ENCODE data around the gene CSMD2.

Gene CSMD2

DNA sequence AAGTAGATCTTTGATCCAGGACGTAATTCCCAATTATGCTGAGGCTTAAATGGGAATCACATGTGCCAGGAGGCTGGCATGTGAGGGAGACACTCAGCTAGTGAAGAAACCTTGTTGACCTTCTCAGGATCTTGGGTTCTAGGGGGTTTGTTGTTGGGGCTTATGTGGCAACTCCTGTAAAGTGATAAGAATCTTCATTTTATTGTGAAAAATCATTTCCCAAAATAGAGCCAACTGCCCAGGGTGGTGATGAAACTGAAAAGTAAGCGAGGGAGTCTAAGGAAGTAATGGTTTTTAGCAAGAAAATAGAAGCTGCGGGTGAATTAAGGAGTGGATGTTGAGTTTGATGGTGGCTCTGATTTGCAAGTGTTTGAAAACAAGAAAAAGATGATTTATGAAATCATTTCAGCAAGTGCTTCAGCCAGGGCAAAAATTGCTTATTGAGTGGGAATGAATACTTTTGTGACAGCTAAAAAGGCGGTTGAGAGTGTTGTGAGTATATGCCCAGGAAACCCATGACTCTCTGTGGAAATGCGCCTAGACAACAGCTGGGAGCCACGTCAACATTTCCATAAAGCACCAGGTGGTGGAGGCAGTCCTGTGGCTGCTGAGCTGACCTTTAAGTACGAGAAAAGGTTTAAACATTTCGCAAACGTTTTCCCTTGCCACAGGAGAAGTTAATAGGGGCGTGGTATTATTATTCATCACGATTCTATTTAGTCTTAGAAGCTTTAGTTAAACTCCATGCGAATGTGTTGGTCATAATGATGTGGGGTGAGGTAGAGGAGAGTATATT lies 198.5 kb downstream of the CSMD2 start:
- FAIRE-seq = no peak
- DNase-seq (ENCODE audit: low spot score) = no peak

DNA sequence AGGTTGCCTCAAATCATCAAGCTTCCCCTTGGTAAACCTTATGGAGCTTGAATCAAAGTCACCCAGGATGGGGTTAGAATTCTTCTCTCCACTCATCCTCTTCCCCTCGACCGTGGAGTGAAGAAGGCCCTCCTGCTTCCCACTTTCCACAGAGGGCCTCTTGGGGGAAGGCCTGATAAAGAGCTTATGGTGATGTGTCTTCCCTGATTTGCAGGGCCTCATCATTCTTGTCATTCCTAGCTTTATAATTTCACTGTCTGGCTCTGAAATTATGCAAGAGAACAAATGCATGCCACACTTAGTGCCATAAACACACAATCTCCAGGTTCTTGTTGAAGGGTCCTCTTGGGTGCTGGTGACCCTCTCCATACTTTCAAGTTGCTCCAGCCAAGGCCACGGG lies 199.9 kb downstream of the CSMD2 start:
- FAIRE-seq = no peak
- no peak for DNase-seq (ENCODE audit: low spot score)

DNA sequence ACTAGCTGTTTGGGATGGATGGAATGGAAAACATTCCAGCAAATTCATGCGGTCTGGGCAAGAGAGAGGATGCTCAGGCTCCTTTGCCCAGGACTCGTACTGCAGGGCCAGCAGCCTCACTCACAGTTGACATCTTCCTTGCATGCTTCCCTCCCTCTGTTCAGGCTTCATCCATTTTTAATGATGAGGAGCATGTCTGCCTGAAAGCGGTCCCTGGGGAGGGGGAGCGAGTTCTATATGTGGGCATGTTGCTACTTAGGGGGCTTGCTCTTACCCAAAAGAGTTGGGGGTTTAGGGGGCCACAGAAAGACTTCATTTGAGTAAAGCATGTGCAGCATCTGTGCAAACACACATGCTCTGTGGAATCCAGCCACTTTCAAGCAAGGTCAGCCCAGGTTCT lies 203.0 kb downstream of the CSMD2 start:
- FAIRE-seq = no peak
- no peak for DNase-seq (ENCODE audit: low spot score)

DNA sequence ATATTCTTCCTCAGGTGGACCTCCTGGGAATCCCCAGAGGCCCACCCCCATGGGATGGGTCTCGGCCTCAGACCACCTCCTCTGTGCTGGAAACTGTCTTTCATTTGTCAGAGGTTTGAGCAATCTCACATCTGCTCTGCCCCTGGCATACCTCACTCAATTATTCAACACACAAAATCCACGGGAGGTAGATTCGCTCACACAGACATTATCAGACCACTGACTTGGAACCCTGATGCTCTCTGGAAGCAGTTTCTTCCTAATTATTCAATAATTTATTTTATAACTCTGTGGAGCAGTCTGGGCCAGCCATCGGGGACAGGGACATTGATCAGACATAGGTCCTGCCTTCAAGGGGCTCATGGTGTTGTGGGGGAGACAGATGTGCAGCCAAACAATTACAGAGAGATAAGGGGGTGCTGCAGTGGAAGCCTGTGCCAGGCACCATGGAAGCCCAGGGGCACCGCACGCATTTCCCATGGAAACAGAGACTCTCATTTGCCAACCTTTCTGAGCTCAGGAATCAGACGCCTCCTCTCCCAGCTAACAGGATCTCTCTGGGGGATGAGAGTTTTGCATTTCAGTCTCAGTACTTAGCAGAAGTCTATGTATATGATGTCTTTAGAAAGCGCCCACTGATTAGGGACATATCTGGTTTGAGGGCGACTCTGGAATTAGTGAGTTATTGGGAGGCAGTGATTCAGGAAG lies 204.7 kb downstream of the CSMD2 start:
- no peak for FAIRE-seq
- no peak for DNase-seq (ENCODE audit: low spot score)

DNA sequence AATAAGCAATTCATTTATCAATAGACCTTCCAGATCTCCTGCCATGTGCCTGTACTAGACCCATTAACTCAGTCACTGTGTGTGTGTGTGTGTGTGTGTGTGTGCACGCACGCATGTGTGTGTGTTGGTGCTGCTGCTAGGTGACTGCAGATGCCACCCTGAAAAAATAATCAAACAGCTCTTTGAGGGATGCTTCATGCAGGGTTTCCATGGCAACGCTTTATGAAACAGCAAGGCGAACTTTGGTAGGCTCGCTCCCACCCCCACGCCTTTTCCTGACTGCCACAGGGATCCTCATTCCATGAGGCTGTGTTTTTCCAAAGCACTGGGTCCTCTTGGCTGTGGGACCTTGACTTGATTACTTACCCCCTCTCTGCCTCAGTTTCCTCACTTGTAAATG lies 207.2 kb downstream of the CSMD2 start:
- DNase-seq (ENCODE audit: low spot score) = no peak
- FAIRE-seq = no peak

DNA sequence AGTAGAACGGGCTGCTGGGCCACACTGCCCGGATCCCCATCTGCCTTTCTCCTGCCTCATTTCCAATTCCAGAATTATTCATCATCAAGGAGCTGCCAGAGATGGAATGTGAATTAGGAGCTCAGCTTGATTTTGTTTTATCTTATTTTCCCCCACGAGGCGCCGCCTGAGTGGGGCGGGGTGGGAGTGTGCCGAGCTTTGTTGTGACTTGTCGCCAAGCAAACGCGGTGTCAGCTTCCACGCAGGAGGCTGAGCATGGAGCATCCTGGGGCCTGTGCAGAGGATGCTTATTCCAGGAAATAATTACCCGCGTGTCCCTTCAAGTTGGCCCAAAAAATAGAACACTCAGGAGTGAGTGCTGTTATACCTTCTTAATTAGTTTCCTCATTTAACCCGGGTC lies 209.9 kb downstream of the CSMD2 start:
- DNase-seq (ENCODE audit: low spot score) (no peak), FAIRE-seq (no peak)

DNA sequence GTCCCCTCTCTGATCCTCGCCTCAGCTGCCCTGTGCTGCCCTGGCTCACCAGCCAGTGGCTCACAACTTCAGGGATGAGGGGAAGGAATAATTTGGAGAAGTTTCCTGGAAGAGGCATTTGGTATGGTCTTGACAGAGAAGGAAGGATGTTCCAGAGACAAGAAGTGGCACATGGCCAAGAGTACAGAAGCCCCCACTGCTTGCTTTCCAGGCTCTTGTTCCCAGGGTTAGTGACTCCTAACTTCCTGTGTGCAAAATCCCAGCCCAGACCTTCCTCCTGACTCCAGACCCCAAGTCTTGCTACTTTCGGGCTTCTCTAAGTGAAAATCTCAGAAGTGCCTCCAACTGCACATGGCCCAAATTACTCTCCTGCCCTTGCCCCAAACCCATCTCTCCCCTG lies 215.5 kb downstream of the CSMD2 start:
- FAIRE-seq (no peak), DNase-seq (ENCODE audit: low spot score) (no peak)

DNA sequence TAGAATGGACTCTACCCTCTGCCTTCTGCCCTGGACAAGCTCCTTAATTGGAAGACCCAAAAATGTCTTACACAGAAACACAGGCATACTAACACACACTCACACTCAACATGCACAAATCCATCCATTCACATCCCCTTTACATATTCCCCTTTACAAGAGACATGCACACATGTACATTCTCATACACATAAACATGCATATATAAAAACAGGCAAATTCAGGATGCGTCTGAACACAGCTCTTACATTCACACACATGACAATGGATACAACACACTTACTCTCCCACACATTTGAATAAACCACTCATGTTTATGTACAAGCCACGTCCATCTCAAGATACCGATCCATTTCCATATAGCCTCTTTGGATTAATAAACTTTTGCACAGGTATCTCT lies 216.7 kb downstream of the CSMD2 start:
- DNase-seq (ENCODE audit: low spot score) (no peak), FAIRE-seq (no peak)

DNA sequence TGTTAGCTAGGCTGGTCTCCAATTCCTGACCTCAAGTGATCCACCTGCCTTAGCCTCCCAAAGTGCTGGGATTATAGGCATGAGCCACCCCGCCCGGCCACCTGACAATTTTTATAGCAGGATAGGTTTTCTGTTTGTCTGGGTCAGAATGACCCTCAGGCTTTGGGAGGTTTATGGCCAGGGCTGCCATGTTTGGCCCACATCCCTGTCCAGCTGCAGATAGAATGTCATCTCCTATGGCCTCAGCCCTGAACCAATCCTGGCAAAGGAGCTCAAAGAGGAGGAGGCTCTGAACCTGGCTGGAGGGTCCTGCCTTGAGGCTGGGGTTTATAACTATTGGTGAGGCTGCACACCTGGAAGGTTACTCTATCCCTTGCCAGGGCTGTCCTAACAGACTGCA lies 218.2 kb downstream of the CSMD2 start:
- FAIRE-seq (no peak), DNase-seq (ENCODE audit: low spot score) (no peak)

DNA sequence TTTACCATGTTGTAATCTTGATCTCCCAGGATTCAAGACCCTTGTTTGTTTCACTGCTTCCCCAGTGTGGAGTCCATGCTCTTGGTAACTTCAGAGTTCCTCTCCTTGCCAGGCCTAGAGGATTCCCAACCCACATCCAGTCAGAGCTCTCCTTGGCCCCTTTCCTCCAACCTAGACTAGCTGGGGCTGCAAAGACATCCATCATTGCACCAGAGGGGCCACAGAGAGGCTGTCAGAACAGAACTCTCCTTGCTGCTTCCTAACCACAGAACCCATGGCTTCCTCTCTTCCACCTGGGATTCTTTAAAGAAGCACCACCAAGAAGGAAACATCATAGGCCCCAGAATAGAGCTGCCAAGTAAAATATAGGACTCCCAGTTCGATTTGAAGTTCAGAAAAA lies 220.2 kb downstream of the CSMD2 start:
- no peak for DNase-seq (ENCODE audit: low spot score)

DNA sequence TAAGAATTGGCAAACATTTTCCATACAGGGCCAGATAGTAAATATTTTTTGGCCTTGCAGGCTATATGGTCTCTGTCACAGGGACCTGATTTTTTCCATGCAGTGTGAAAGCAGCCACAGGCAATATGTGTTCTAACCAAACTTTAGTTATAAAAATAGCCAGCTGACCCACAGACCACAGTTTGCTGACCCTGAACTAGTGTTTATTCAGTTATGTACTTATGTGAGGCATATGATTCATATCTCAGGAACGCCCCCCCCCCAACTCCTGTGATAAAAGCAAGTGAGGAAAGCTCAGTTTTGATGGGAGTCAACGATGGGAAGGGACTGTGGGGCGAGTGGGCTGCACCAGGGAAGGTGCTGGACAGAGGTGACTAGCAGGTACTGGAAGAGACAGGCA lies 221.1 kb downstream of the CSMD2 start:
- FAIRE-seq = no peak
- no peak for DNase-seq (ENCODE audit: low spot score)

More for the DNA sequence above, 220.2 kb downstream of the CSMD2 start:
- FAIRE-seq = no peak

DNA sequence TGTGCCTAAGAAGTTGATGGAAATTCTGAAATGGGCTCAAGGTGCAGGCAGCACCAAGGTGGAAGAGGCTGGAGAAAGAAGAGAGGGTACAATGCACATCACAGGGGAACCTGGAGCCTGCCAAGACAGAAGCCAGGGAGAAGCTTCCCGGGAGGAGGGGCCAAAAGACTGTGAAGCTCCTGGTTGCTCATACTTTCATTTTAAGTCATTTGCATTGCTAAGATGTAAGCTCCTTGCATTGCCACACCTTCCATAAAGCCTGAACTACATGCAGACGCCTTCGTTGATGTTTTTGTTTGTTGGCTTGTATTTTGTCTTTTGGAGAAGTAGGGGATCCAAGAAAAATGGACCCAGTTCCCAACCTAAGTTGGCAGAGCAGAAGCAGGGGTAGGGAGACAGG lies 232.2 kb downstream of the CSMD2 start:
- FAIRE-seq = no peak

DNA sequence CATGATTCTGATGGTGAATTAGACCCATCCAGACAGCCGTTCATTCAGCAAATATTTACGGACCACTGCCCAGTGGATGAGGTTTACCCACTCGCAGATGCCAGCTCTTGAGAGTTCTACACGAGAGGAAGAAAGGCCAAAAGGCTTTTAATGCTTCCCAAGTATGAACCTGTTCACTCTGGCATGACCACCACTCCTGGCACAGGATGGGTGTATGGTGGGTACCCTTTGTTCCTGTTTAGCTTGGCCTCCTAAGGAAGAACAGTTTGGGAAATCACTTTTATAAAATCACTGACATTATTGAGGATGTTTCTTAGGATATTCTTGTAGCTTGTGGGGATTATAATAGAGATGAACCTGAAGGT lies 233.9 kb downstream of the CSMD2 start:
- FAIRE-seq = no peak

More for the DNA sequence above, 232.2 kb downstream of the CSMD2 start:
- DNase-seq (ENCODE audit: low spot score) = no peak

DNA sequence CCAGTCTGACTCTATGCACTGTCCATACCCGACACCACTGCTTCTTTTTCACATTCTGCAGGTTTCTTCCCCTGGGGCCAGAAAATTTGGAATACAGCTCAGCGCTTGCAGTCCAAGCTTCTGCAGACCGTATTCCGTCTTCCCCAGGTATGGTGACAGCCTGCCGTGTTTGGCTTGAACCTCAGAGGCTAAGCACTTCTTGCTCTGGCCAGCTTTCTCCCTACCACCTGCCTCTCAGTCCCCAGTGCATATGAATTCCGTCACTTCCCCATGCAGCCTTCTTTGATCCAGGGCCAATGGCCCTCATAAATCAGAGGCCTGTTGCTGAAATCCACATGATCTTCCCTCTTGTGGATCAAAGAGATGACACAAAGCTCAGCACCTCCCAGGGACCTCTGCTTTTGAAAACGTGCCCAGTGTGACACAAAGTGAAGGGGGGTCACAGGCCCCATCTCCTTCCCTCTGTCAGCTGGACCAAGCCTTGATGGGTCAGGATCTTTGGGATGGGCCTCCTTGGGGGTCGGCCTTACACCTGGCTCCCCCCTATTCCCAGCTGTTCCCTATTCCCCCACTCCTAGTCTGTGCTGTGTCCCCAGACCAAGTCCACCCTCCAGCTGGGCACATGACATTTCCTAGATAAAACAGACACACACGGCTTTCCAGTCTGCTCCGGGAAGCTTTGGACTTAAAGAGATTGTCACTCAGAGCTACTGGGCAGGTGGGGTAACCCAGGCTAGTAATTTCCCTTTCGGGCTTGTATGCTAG lies 234.5 kb downstream of the CSMD2 start:
- no peak for FAIRE-seq

More for the DNA sequence above, 233.9 kb downstream of the CSMD2 start:
- no peak for DNase-seq (ENCODE audit: low spot score)

DNA sequence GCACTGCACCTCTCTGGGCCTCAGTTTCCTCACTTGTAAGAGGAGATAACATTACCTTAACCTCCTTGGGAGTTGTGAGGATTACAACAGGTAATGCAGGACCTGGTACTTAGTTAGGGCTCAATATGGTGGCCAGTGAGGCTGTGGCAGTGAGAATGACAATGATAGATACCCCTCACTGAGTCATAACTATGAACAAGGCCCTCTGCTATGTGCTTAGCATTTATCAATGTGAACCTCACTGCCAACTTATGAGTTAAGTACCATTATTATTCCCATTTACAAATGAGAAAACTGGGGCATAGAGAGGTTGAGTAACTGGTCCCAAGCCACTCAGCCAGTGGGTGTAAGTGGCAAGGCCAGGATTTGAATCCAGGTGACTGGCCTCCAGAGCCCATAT lies 236.8 kb downstream of the CSMD2 start:
- DNase-seq (ENCODE audit: low spot score) = no peak
- no peak for FAIRE-seq

More for the DNA sequence above, 234.5 kb downstream of the CSMD2 start:
- DNase-seq (ENCODE audit: low spot score) = no peak

DNA sequence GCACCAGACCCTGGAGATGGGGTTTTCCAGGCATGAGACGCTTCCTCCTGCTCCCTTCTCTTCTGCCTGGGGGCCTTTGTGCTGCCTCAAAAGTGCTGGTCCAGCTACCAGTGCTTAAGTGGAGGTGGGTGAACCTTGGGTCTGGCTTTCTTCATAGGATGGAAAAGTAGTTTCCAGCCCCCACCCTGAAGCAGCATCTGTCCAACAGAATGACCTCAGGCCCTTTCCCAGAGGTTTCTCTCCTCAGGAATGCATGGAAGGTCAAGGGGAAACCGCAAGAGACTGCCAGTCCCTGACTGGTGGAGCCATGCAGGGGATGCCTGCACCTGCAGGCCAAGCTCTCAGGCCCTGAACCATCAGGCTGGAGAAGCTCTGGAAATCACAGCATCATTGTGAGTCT lies 237.3 kb downstream of the CSMD2 start:
- FAIRE-seq (no peak), DNase-seq (ENCODE audit: low spot score) (no peak)

DNA sequence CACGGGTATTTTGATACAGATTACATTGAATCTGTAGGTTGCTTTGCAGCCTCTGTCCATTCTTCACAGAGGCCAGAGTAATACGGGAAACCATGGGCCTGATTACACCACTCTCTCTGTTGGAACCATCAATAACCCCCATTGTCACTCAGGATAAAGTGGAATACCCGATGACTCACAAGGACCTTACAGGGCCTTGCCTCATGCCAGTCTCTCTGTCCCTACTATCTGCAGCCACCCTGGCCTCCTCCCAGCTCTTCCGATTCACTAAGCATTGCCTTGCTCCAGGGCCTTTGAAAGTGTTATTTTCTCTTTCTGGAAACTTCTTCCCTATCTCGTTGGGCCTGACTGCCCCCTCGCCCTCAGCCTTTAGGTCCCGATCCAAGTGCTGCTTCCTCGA lies 239.4 kb downstream of the CSMD2 start:
- FAIRE-seq = no peak
- DNase-seq (ENCODE audit: low spot score) = no peak

DNA sequence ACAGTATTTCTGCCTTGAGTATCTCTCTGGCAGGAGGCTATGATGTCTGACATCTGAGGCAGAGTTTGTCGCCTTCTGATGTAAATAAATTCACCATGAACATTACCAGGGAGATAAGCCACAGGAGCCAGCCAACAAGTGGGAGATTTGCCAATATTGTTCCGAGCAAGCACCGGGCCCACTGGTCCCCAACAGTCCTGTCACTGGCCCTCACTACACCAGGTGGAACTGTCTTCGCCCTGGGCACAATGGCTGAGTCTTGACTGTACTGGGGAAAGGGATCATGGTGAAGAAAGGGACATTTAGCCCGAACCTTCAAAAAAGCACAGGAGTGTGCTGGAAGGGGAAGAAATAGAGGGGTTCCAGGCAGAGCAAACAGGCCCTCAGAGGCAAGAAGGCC lies 243.7 kb downstream of the CSMD2 start:
- FAIRE-seq (no peak), DNase-seq (ENCODE audit: low spot score) (no peak)

DNA sequence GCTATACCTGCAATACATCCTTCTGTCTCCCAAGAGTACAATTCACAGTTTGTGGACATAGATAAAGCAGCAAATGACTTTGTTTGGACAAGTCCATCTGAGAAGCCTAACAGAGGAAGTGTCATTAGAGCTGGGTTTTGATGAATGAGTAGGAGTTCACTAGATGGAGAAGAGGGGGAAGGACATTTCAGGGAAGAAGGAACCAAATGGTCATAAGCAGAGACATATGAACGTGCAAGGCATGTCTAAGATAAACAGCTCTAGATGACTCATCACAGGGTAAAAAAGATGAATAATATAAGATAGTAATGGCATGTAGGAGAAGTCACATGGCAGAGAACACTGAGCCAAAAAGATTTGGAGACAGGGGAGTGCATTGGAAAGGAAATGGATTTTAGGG lies 246.7 kb downstream of the CSMD2 start:
- DNase-seq (ENCODE audit: low spot score) = no peak
- no peak for FAIRE-seq

DNA sequence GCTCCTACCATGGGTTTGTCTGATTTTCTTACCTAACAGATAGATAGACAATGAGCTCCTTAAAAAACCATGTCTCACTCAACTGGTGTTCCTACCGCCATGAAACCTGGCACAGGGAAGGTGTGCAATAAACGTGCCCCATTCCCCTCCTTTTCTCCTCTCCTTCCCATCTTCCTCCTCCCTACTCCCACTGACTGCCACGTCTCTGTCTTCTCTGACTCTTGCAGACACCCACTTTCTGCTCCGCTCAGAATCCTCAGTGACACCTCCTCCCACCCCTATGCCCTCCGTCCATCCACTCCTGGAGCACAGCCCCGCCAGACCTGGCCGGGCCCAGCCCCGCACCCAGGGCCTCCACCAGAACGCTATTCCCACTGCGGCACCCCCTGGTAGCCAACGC lies 248.2 kb downstream of the CSMD2 start:
- FAIRE-seq = no peak

DNA sequence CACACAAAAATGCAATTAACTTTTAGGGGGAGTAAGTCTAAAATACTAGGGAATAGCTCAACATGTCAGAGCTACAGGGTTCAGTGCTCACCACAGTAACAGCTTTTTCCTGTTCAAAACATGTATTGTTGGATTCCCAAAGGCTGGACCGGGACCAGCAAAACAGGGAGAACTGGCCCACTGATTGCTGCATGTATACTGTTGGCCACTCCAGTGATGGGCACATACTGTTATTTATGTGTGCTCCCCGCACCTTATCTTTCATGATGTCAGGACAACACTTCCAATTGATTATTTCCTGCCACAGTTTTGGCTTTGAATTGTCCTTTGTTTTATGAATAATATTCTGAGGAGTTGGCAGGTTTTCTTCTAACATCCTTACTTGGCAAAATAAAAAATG lies 250.5 kb downstream of the CSMD2 start:
- FAIRE-seq (no peak), DNase-seq (ENCODE audit: low spot score) (no peak)

More for the DNA sequence above, 248.2 kb downstream of the CSMD2 start:
- DNase-seq (ENCODE audit: low spot score) = no peak

DNA sequence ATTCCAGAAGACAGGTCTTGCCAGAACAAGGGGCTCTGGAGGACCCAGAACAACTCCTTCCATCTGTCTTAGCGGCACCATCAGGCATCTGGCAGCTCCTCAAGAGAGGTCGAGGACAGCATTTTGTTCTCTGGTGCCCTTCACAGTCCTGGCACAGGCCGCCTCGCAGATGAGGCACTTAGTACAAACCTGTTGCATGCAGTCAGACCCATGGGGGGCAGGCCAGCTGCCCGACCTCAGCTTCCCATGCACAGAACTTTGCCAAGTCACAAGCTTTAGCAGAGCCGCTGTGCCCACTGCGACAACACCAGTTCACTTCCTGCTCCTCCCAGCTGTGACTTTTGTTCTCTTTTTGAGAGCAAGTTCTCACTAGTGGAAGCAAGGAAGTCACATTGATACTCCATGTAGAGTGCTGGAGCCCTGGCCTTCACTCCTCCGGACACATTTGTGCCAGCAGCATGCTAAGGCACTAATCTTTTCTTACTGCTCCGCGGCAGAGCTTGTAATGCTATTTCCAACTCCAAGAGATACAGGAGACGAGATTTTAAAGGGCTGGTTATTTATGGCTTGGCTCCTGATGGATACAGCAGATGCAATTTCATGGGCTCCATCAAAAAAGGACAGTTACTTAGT lies 256.6 kb downstream of the CSMD2 start:
- no peak for DNase-seq (ENCODE audit: low spot score)
- no peak for FAIRE-seq
